HT1080 (cell line): ENCODE results near the gene ILDR2. TPM values are rescaled to one million over a fixed set of nuclear protein-coding genes. Genes with fewer than 3 reads are reported as not detected.

ENCODE experiments used
- DNase-seq: peaks from one replicate; pipeline ENCODE4 v3.0.0-alpha.2; 2015; ENCODE audit warnings: low read depth
- total RNA-seq: library from RNA; depleted of rRNA; stranded (reverse); fragments of >200 nt; shearing (Covaris generic); gene quantifications from 2 replicates; pipeline ENCODE4 v1.2.3, GENCODE V29; 2014

Gene ILDR2
- total RNA-seq, 1 experiment from 2014 or later, result 15.4 TPM

- DNase-seq, result no peak
Measured at GRCh38 chr1:166971252-166971651, 4.1 kb downstream of the ILDR2 start.

DNA sequence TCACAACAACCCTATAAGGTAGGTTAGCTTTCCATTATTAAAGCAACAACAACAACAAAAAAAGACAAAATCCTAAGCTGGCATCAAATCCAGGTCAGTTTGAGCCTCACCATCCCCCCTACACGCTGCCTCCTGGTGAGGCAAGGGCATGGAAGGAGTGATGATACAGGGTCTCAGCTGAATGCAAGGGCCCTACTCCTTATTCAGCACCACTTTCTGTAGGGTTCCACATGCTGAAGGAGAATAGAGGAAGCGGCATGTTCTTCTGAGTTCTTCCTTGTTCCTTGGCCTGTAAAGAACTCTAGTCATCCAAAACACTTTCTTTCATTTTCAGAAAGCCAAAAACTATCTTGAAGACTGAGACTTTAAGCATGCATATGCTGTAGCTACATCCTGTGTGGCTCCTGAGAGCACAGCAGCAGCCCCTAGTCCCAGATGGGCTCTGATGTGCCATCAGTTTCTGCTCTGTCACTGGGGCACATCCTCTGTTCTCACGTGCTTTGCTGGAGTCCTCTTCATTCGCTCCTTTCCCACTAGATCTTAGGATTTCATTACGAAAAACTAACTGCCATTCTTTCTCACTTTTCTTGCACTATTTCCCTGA, 6.2 kb downstream of the ILDR2 start:
- no peak for DNase-seq

- no peak for DNase-seq
Measured at GRCh38 chr1:166960858-166961474, 14.4 kb downstream of the ILDR2 start.

DNA sequence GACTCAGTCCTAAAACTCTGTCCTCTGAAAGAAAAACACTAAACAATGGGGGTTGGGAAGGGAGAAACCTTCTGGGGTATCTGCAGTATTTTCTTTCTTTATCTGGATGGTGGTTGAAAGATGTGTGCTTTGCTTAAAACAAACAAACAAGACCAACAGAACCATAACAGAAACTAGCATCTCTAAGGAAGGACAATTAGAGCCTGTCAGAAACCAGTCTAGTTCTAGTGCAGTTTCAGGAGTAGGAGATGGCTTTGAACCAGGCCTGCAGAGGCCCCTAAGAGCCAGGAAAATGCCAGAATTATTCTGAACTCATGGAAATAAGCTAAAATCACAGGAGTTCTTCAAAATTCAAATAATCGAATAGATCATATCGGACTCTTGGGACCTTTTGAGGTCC, 18.5 kb downstream of the ILDR2 start:
- DNase-seq, result no peak

DNA sequence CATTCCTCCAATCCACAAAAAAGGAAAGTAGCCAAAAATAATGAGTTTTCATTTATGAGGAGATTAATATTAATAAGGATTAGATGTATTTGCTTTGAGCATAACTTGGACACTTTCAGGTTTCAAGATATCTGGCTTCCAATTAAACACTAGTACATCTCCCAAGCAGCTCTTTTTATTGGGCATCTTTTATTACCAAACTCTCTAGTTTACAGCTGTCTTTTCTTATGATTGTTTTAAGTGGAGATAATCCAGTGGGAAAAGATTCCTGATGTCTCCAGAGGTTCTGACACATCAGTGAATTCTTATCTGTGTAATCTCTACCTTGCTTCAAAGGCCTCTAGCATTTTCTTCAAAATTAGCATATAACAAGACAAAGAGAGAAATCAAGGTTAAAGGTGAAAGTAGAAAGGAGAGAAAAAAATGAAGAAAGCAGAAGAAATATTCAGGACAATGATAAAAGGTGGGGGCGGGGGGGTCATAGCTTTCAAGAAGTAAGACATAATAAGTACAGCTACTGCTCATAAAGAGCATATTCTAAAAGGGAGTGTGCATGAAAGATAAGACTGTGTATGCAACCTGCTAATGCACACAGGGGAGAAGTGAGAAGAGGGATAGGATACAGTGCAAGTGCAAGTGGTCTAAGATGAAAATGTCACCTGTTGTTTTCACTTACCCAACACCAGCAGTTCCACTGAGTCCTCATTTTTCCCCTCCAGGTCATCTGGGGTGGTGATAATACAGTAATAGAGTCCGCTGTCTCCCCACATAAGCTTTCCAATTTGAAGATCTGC, 19.1 kb downstream of the ILDR2 start:
- DNase-seq, result no peak

DNA sequence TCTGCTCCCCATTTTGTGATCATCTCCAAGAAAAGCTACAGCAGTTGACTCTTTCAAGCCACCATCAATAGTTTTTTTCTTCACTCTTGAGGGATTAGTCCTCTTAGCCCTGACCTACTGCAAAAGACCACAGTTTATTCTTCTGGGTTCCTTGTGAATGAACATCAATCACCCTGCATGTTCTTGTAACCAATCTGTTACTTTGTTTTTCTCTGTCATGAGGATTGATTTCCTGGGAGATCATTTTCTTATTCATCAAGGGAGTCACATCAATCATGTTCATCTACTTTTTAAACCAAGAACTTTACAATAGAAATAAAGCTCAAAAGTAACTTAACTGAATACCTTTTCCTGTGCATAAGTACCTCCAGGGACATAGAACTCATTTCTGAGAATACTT, 21.8 kb downstream of the ILDR2 start:
- no peak for DNase-seq

GRCh38 chr1:166952002-166952746, 23.2 kb downstream of the ILDR2 start:
- peak; percentile 97 for DNase-seq

DNA sequence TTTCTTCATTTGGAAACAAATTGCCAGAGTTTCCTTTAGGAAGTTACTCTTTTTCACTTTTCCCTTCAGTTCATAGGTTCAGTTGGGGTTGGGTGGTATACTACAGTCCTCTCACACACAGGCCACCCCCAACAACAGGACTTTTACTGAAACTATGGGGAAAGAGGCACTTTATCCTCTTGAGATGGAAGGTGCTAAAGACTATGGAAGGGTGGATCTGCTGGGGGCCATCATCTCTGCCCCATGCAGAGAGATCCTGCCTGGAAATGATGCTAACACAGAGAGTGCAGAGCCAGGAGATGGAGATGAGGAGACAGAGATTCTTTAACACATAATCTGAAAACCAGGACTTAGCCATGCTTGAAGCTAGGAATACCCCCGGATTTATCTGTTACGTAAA, 24.3 kb downstream of the ILDR2 start:
- no peak for DNase-seq

GRCh38 chr1:166950156-166950555, 25.2 kb downstream of the ILDR2 start:
- DNase-seq, result no peak

- no peak for DNase-seq
Measured at GRCh38 chr1:166948856-166949350, 26.4 kb downstream of the ILDR2 start.

- DNase-seq, result peak; percentile 79
Measured at GRCh38 chr1:166947398-166948043, 27.8 kb downstream of the ILDR2 start.

- DNase-seq, result peak; percentile 88
Measured at GRCh38 chr1:166944186-166944967, 31.0 kb downstream of the ILDR2 start.

DNA sequence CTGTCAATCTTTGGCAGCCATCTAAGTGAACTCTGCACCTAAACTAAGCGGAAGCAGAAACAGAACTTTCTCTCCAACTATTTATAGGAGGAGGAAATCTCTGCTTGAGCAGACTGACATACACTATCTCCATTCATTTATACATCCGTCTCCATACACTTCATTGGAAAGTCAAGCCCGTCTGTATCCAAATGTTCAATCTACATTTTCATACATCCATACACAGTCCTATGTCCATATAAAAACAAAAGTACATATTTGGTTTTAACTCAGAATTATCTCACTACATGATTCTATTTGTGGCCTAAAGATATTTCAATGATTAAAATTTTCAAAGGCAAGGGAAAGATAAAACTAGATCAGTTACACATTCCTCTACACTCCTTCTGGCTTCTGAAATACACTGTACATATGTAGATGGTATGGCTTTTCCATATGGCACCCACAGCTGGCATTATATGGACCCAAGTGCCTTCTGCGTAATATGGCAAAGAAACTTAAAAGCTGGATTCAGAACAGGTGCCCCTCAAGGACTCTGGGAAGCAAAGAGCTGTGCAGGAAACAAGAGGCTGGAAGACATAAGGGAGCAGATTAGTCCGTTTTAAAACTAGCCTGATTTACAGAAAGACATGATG, 35.5 kb downstream of the ILDR2 start:
- DNase-seq, result no peak

DNA sequence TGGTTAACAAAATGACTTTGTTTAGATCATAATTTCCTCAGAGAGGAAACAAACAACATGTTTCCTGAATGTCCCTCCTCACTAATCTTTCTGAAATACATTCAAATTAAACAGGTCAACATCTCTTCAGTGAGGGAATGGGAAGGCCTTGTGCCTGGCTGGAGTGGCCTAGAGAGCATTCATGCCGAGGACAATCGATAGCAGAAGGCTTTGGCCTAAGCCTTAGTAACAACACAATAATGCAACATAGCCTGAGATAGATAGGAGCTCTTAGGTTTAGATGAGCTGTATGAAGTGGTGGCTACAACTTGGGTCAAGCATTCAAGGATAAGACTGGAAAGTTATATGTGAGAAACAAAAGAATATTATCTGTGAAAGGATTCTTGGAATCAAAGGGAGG, 37.4 kb downstream of the ILDR2 start:
- DNase-seq, result no peak

- DNase-seq, result no peak
Measured at GRCh38 chr1:166937329-166937728, 38.0 kb downstream of the ILDR2 start.

- DNase-seq, result peak; percentile 55
Measured at GRCh38 chr1:166933633-166934032, 41.7 kb downstream of the ILDR2 start.

DNA sequence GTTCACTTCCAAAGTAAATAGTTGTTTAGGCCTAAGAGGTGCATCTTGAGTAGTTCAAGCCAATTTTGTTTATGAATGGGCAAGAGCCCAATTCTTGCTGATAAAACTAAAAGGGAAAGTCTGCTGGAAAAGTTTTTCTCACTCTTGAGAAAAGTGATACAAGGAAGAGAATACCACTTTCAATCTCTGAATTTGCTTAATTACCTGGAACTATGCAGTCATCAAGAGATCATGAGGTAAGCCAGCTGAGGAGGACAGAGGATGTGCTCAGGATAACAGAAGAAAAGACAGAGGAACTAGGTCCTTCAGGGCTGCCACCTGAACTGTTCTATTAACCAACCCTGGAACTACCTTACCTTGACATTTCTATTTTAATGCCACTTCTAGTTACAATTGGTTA, 42.2 kb downstream of the ILDR2 start:
- DNase-seq, result no peak

DNA sequence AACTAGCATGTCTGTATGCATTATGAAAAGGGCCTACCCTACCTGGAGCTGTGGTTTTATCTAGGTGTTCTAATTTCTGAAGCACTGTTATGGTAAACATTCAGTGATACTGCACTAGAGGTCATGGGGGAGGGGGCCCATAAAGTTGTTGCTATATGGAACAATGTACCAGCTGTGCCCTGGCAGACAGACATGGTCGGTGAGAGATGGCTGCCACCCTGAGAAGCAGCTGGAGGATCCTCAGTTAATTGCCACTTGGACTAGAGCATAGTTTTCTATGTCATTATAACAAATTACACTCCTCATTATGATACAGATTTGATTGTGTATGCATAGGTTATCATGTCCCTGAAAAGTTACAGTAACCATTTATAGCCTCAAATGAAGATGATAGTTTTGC, 45.4 kb downstream of the ILDR2 start:
- no peak for DNase-seq

DNA sequence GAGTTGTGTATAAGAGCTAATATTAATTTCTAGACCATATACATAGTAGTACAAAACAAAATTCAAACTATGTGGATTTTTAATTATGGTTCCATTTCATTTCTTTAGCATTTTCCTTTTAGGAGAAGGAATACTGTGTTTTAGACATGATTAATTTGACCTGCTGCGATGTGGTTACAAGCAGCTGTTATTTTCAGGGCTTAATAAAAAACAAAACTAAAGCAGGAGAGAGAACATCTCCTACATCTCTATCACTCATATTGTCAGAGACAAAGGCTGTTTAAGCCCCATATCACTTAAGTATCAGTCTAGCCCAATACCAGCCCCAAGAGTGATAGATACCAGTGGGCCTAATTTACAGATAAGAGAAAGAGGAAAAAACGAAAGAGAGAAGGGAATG, 47.6 kb downstream of the ILDR2 start:
- no peak for DNase-seq
